HCT116 (cell line): ENCODE measurements around the gene TBX15.

Experiments
- EGR1 ChIP-seq: IDR thresholded peaks from 2 replicates; pipeline ENCODE4 v1.6.1; 2012; ENCODE audit warnings: low read depth
- EZH2 ChIP-seq: fragments of 200-600 bp; sonication (generic); IDR thresholded peaks from 2 replicates; pipeline ENCODE4 v1.6.1; 2017; ENCODE audit warnings: antibody characterized with exemption, mixed run types
- EZH2phosphoT487 ChIP-seq: fragments of 200-600 bp; IDR thresholded peaks from 2 replicates; pipeline ENCODE4 v1.6.1; 2018; ENCODE audit warnings: antibody characterized with exemption, borderline replicate concordance
- JUND ChIP-seq: IDR thresholded peaks from 2 replicates; pipeline ENCODE4 v1.6.1; 2012
- POLR2A ChIP-seq: IDR thresholded peaks from 2 replicates; pipeline ENCODE4 v1.7.0; 2011; ENCODE audit warnings: borderline replicate concordance; ENCODE audit not compliant: insufficient read depth, insufficient read length; ENCODE audit errors: extremely low read depth
- POLR2AphosphoS5 ChIP-seq: IDR thresholded peaks from 2 replicates; pipeline ENCODE4 v1.6.1; 2011; ENCODE audit warnings: mild to moderate bottlenecking, low read depth, low read length, moderate library complexity
- RAD21 ChIP-seq: IDR thresholded peaks from 2 replicates; pipeline ENCODE4 v1.6.1; 2012; ENCODE audit warnings: low read depth, mild to moderate bottlenecking
- SRF ChIP-seq: IDR thresholded peaks from 2 replicates; pipeline ENCODE4 v1.6.1; 2012; ENCODE audit warnings: low read depth
- ZFX ChIP-seq: fragments of 450-650 bp; IDR thresholded peaks from 2 replicates; pipeline ENCODE4 v1.6.1; 2017
- ZNF274 ChIP-seq: fragments of 200-500 bp; sonication (Bioruptor generic); IDR thresholded peaks from 2 replicates; pipeline ENCODE4 v1.6.1; 2014; ENCODE audit warnings: mild to moderate bottlenecking, low read depth, low read length, inconsistent platforms
- TF ChIP-seq, protein P1 (sequence below), 3 experiments: fragments of 200-600 bp in 1 of 3; sonication (generic) in 1 of 3; IDR thresholded peaks in 2 of 3; conservative IDR thresholded peaks in 1 of 3; 2 replicates each; pipeline ENCODE4 v1.5.1; 2012 to 2017; ENCODE audit warnings: low read depth in 2 of 3, low read length in 2 of 3, antibody characterized with exemption in 1 of 3, borderline replicate concordance in 1 of 3, control low read depth in 1 of 3, mild to moderate bottlenecking in 1 of 3, mixed read lengths in 1 of 3, mixed run types in 1 of 3, moderate library complexity in 1 of 3; ENCODE audit not compliant: insufficient read depth in 1 of 3
- TF ChIP-seq, protein P2 (sequence below): IDR thresholded peaks from 2 replicates; pipeline ENCODE4 v1.6.1; 2012; ENCODE audit warnings: low read depth
- TF ChIP-seq, protein P3 (sequence below): IDR thresholded peaks from 2 replicates; pipeline ENCODE4 v1.6.1; 2012
- TF ChIP-seq, protein P4 (sequence below): IDR thresholded peaks from 2 replicates; pipeline ENCODE4 v1.6.1; 2011; ENCODE audit warnings: mild to moderate bottlenecking, low read length, moderate library complexity; ENCODE audit not compliant: insufficient replicate concordance; ENCODE audit errors: extremely low read depth

DNA sequence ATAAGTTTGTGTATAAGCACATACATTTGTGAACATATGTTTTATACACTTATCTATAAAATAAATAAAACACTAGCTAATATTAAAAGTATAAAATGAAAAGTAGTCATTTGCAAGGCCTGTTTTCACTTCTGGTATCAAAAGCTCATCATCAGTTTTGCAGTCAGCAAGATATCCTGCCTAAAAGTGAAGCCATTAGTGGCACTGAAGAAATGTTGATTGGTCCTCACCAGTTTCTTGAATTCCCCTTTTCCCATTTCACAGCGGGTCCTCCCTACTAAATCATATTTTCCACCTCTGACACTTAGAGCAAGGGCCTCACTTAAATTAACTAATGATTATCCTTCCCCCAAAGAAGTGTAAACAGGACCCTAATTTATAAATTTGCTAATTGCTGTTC, 6.7 kb downstream of the TBX15 start:
- TF ChIP-seq, protein P1, sequence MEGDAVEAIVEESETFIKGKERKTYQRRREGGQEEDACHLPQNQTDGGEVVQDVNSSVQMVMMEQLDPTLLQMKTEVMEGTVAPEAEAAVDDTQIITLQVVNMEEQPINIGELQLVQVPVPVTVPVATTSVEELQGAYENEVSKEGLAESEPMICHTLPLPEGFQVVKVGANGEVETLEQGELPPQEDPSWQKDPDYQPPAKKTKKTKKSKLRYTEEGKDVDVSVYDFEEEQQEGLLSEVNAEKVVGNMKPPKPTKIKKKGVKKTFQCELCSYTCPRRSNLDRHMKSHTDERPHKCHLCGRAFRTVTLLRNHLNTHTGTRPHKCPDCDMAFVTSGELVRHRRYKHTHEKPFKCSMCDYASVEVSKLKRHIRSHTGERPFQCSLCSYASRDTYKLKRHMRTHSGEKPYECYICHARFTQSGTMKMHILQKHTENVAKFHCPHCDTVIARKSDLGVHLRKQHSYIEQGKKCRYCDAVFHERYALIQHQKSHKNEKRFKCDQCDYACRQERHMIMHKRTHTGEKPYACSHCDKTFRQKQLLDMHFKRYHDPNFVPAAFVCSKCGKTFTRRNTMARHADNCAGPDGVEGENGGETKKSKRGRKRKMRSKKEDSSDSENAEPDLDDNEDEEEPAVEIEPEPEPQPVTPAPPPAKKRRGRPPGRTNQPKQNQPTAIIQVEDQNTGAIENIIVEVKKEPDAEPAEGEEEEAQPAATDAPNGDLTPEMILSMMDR (IDR thresholded peaks at IDR 0.05 in 2 of 3, conservative IDR thresholded peaks at IDR 0.05 in 1 of 3; ENCODE audit: borderline replicate concordance in 1 of 3, insufficient read depth in 1 of 3, low read depth in 2 of 3, low read length in 2 of 3): no peak
- TF ChIP-seq POLR2A (no peak), ZNF274 (no peak), EGR1 (no peak), RAD21 (no peak), ZFX (no peak), EZH2phosphoT487 (no peak), SRF (no peak), EZH2 (no peak), POLR2AphosphoS5 (no peak), JUND (no peak)
- TF ChIP-seq, protein P2, sequence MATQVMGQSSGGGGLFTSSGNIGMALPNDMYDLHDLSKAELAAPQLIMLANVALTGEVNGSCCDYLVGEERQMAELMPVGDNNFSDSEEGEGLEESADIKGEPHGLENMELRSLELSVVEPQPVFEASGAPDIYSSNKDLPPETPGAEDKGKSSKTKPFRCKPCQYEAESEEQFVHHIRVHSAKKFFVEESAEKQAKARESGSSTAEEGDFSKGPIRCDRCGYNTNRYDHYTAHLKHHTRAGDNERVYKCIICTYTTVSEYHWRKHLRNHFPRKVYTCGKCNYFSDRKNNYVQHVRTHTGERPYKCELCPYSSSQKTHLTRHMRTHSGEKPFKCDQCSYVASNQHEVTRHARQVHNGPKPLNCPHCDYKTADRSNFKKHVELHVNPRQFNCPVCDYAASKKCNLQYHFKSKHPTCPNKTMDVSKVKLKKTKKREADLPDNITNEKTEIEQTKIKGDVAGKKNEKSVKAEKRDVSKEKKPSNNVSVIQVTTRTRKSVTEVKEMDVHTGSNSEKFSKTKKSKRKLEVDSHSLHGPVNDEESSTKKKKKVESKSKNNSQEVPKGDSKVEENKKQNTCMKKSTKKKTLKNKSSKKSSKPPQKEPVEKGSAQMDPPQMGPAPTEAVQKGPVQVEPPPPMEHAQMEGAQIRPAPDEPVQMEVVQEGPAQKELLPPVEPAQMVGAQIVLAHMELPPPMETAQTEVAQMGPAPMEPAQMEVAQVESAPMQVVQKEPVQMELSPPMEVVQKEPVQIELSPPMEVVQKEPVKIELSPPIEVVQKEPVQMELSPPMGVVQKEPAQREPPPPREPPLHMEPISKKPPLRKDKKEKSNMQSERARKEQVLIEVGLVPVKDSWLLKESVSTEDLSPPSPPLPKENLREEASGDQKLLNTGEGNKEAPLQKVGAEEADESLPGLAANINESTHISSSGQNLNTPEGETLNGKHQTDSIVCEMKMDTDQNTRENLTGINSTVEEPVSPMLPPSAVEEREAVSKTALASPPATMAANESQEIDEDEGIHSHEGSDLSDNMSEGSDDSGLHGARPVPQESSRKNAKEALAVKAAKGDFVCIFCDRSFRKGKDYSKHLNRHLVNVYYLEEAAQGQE: no peak
- TF ChIP-seq, protein P3, sequence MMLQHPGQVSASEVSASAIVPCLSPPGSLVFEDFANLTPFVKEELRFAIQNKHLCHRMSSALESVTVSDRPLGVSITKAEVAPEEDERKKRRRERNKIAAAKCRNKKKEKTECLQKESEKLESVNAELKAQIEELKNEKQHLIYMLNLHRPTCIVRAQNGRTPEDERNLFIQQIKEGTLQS: no peak
- TF ChIP-seq, protein P4, sequence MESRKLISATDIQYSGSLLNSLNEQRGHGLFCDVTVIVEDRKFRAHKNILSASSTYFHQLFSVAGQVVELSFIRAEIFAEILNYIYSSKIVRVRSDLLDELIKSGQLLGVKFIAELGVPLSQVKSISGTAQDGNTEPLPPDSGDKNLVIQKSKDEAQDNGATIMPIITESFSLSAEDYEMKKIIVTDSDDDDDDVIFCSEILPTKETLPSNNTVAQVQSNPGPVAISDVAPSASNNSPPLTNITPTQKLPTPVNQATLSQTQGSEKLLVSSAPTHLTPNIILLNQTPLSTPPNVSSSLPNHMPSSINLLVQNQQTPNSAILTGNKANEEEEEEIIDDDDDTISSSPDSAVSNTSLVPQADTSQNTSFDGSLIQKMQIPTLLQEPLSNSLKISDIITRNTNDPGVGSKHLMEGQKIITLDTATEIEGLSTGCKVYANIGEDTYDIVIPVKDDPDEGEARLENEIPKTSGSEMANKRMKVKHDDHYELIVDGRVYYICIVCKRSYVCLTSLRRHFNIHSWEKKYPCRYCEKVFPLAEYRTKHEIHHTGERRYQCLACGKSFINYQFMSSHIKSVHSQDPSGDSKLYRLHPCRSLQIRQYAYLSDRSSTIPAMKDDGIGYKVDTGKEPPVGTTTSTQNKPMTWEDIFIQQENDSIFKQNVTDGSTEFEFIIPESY: no peak
